Neural progenitor cell (in vitro differentiated cells): ENCODE results near the gene MDH1.

Source experiments
- EZH2 ChIP-seq: fragments of 200-600 bp; sonication (generic); IDR thresholded peaks from 2 replicates; pipeline ENCODE4 v1.6.1; 2017; ENCODE audit warnings: antibody characterized with exemption, mild to moderate bottlenecking, moderate library complexity
- EZH2phosphoT487 ChIP-seq: fragments of 200-600 bp; sonication (generic); IDR thresholded peaks from 2 replicates; pipeline ENCODE4 v1.6.1; 2017; ENCODE audit warnings: antibody characterized with exemption
- TF ChIP-seq, protein P1 (sequence below): fragments of 200-600 bp; sonication (generic); IDR thresholded peaks from 2 replicates; pipeline ENCODE4 v1.5.1; 2017; ENCODE audit warnings: antibody characterized with exemption, mild to moderate bottlenecking

DNA sequence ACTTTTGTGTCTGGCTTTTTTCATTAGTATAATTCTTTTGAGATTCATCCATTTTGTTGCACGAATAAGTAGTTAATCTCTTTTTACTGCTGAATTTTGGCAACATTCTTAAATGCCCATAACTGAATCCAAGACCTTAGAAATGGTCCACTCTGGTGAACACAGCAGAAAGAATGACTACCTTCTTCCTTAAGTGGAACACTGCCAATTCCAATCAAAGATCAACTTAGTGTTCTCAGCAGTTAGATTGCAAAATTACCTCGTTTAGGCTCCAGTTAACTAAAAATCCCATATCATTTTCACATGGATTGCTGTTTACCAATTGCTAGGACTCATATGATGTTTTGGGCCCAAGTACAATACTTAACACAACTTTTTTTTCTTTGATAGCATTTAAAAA is 59.9 kb downstream of the MDH1 start:
- no peak for TF ChIP-seq EZH2
- TF ChIP-seq, protein P1, sequence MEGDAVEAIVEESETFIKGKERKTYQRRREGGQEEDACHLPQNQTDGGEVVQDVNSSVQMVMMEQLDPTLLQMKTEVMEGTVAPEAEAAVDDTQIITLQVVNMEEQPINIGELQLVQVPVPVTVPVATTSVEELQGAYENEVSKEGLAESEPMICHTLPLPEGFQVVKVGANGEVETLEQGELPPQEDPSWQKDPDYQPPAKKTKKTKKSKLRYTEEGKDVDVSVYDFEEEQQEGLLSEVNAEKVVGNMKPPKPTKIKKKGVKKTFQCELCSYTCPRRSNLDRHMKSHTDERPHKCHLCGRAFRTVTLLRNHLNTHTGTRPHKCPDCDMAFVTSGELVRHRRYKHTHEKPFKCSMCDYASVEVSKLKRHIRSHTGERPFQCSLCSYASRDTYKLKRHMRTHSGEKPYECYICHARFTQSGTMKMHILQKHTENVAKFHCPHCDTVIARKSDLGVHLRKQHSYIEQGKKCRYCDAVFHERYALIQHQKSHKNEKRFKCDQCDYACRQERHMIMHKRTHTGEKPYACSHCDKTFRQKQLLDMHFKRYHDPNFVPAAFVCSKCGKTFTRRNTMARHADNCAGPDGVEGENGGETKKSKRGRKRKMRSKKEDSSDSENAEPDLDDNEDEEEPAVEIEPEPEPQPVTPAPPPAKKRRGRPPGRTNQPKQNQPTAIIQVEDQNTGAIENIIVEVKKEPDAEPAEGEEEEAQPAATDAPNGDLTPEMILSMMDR, result no peak
- no peak for TF ChIP-seq EZH2phosphoT487
